Measurements from ENCODE around the gene WDR19.
"Not testable (repeated sequence)": the region's sequence is repeated elsewhere in the genome, so short reads cannot be mapped to it uniquely, and the experiment has no call there.

Gene WDR19

DNA sequence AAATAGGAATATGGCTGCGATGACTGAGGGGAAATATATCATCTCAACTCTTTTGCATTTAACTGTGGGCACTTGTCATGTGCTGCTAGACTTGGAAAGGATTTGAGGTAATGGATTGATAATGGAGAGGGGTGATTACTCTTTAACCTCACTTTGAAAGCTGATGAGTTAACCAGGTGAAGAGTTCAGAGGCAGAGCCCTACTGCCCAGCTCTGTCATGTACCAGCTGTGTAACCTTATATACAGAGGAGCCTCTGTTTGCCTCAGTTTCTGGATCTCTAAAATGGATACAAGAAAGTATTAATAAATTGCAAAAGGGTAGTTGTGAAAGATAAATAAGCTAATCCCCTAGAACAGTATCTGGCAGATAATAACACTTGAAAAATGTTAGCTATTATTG is 51.5 kb downstream of the WDR19 start:
- no peak for DNase-seq

DNA sequence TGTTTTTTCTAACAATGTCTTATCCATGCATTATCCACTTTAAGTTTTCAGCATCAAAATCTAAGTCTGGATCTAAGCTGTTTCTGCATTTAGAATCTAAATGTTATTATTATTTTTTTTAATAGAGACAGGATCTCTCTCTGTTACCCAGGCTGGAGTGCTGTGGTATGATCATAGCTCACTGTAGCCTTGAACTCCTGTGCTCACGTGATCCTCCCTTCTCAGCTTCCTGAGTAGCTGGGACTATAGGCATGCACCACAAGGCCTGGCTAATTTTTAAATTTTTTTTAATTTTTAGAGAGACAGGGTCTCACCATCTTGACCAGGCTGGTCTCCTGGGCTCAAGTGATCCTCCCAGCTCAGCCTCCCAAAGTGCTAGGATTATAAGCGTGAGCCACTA is 52.7 kb downstream of the WDR19 start:
- DNase-seq: no peak

DNA sequence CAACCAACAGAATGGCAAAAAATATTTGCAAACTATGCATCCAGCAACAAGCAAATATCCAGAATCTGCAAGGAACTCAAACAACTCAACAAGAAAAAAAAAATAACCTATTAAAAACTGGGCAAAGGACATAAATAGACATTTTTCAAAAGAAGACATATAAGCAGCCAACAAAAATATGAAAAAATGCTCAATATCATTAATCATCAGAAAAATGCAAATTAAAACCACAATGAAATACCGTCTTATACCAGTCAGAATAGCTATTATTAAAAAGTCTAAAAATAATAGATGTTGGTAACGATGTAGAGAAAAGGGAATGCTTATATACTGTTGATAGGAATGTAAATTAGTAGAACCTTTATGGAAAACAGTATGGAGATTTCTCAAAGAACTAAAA is 53.4 kb downstream of the WDR19 start:
- no peak for DNase-seq

DNA sequence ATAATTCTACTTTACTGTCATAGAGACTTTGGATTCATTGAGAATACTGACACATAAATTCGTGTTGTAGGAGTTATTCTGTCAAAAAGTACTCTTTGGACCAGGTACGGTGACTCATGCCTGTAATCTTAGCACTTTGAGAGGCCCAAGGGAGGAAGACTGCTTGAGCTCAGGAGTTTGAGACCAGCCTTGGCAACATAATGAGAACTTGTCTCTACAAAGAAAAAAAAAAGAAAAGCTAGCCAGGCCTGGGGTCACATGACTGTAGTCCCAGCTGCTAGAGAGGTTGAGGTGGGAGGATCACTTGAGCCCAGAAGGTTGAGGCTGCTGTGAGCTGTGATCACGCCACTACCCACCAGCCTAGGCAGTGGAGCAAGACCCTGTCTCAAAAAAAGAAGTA is 54.9 kb downstream of the WDR19 start:
- no peak for DNase-seq

DNA sequence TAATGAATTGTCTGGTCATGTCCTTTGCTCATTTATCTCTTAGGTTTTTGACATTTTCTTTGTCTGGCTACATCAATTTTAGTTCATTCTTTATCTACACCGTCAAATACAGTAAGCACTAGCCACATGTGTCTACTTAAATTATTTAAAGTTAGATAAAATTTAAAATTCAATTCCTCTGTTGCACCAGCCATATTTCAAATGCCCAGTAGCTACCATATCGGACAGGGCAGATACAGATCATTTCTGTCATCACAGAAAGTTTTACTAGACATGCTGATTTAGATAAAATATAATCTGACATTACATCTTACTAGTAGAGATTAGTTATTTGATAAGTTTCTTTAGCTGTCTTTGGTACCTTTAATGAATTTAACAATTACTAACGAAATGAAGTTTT is 61.1 kb downstream of the WDR19 start:
- DNase-seq: no peak

DNA sequence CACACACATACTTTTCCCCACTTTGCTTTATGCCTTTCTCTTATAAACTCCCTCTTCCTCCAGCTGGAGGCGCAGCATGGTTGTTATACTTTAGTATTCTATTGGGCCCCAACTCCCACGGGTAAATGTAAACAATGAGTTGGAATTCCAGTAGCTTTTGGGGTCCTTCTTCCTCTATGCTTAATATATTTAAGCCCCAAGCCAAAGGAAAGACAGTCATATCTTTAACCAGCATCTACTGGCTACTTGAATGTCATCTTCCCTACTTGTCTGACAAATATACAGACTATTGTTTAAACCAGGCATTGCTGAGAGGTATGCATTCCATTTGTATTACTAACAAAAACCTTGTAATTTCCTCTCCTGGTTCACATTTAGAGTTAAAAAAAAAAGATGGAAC is 72.9 kb downstream of the WDR19 start:
- DNase-seq: no peak

DNA sequence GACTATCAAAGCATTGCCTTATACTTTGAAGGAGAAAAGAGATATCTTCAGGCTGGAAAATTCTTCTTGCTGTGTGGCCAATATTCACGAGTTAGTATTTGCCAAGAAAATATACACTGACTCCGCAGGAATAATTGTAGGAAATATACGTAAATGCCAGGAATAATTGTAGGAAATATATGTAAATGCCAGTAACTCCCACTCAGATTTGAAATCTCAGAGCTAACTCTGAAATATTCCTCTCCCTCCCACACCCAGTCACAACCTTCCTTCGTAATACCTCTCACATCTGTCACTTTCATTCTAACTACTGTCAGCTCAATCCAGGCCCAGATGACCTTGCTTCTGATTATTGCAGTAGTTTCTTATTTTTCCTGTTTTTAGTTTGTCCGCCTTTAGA is 73.5 kb downstream of the WDR19 start:
- DNase-seq: no peak

DNA sequence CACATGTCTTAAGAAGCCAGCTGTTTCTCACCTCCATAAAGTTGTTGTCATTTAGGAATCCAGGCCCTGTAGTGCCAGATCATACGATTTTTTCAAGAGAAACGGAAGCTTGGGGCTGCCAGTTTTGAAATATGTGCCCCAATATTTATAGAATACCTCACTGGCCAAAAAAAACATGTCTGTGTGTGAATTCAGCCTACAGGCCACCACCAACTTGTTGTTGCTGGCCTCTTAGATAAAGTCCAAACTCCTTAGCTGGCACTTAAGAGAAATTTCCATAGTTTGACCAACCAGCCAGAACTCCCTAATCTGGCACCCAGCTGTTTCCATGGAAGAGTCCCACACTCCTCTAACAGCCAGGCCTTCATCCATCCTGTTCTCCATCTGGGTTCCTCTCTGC is 74.1 kb downstream of the WDR19 start:
- no peak for DNase-seq

DNA sequence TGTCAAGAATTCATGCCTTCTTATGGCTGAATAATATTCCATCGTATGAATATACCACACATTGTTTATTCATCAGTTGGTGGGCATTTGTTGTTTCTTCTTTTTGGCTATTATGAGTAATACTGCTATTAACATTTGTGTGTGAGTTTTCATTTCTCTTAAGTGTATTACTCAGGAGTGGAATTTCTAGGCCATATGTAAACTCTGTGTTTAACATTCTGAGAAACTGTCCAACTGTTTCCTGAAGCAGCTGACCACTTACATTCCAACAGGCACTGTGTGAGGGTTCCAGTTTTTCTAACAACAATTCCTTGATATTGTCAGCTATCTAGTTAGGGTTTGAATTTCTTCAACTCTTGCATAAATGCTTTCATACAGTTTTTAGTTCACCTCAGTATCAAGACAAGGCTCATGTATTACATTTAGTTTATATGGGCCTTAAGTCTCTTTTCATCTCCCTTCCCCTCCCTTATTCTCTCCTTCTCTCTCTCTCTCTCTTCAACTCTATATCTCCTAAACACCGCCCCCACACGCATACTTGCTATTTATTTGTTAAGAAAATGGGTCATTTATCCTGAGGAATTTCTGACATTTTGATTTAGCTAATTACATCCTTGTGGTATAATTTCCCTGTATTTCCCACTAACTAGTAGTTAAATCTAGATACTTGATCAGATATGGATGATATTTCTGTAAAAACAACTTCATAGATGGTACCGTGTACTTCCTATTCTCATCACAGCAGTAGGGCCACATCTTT is 77.4 kb downstream of the WDR19 start:
- DNase-seq: no peak

DNA sequence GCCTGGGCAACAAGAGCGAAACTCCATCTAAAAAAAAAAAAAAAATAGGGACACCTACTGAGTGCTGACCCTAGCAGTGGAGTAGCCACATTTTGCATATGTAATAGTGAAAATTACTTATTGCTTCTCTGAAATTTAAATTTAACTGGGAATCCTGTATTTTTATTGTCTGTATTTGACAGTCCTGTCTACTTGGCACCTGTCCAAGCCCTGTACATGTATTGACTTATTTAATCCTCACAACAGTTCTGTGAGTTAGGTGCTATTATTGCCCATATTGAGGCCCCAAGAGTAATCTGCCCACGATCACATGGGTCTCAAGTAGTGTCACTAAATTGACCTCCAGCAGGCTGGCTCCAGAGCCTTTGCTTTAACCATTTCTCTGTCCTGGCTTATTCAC is 81.6 kb downstream of the WDR19 start:
- DNase-seq: no peak

DNA sequence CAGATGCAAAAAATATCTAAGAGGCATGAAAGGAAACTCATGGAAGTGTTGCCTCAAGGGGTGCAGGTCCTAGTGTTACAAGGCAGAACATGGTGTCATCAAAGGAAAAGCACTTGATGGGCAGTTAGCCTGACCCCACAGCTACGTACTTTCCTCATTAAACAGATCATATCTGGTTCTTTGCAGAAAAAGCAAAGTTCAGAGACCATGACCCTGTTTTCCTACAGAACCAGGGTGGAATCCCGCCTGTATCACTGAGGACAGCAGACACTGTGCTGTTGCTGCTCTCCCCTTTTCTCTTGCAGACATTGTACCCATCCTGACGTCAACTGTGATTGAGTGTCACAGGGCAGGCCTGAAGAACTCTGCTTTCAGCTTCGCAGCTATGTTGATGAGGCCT is 92.2 kb downstream of the WDR19 start:
- no peak for DNase-seq

DNA sequence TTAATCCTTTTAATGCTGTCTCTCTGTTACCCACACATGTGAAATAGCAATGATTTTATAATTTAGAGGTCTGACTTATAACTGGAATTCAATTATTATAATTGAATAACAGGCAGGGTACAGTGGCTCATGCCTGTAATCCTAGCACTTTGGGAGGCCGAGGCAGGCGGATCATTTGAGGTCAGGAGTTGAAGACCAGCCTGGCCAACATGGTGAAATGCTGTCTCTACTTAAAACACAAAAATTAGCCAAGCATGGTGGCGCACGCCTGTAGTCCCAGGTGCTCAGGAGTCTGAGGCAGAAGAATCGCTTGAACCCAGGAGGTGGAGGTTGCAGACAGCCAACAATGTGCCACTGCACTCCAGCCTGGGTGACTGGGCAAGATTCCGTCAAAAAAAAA is 95.3 kb downstream of the WDR19 start:
- DNase-seq: not testable (repeated sequence)

DNA sequence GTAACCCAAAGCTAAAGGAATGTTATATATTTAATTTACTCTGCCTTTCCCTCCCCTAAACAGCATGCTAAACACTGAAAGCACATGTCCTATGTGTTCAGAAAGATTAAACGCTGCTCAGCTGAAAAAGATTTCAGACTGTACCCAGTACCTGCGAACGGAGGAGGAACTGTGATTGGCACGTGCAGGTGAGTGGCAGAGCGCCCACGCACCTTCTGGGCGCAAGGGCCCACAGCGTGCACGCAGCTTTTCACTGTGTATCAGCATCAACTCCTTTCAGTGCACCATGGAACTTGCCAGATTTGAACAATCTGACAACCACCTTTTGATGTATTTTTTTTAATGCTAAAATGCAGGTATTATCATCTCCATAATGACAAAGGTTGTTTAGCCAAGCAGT is 96.1 kb downstream of the WDR19 start:
- DNase-seq: no peak

DNA sequence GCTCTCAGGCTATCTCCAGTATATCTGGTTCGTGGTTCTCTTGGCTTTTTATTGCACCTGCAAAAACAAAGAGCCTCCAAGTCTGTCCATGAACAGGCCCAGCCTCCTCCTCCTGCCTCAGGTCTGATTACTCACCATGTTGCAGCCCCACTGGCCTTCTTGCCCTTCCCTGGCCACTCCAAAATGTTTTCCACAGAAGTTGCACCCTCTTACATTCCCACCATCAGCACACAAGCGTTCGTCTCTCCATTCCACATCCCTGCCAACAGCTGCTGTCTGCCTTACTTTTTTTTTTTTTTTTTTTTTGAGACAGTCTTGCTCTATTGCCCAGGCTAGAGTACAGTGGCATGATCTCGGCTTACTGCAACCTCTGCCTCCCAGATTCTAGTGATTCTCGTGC is 97.1 kb downstream of the WDR19 start:
- no peak for DNase-seq

DNA sequence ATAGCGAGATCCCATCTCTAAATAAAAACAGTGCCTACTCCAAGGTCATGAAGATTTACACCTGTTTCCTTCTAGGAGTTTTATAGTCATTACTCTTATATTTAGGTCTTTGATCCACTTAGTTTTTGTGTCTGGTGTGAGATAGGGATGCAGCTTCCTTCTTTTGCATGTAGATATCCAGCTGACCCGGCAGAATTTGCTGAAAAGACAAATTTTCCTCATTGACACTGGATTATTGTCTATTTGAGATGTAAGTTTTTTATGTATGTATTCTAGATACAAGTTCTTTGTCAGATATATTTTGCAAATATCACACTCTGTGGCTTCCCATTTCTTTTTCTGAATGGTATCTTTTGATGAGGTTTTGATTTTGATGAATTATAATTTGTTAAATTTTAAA is 98.4 kb downstream of the WDR19 start:
- no peak for DNase-seq

DNA sequence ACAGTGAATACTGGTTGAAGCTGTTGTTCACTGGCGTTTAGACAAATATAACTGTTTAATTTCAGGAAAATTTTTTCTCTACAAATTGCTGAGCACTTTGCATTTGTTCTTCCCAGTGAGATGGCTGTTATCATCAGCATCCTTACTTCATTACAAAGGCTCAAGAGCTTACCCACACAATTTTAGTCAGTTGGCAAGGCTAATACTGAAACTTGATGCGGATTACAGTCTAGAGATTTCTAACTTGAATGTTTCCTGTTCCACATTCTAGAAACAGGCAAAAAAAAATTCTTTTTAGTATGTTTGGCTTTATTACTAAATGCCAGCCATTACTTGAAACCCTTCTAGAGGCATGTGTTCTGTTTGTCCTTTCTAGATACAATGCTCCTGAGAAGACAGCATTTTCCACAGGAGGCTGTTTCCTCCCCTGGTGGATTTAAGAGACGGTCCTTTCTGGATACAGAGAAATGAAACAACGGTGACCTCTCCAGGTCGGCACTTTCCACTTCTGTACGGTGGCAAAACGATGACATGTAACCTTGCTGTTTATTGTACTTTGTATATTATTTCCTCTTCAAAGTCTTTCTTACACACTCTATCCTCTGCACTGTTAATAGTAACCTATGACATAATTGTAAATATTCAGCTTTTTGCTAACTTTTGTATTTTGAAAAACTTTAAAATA is 102.9 kb downstream of the WDR19 start:
- no peak for DNase-seq

DNA sequence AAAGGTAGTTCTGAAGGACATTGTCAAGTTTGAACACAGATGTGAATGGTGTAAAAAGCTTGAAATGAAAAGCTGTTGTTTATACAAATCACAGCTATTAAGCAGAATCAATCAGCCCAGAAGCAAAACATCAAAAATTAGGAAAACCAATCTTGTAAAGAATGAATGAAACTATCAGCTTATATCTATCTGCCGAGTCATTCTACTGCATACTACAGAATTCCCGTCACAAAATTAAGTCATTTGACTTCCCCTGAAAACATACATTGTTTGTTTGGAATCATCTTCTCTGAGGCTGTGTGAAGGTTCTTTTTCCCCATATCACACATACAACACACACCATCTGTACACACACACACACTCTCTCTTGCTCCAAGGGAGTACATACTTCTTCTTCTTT is 103.5 kb downstream of the WDR19 start:
- no peak for DNase-seq

DNA sequence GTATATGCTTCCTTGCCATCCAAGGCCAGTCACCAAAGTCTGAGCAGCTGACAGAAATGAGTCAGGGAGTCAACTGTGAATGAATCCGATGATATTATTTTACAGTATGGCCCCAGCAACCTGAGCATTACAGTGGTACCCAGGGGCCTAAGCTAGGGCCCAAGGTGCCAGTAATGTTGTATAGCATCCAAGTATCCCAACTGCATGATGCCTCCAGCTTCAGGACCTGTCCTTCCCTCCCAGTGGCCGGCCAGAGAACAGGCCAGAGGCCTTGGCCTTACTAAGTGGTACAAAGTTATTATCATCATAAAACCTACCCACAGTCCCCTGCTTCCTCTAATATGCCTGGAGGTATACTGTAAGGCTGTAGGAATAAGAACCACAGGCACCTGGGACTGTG is 103.9 kb downstream of the WDR19 start:
- DNase-seq: no peak

DNA sequence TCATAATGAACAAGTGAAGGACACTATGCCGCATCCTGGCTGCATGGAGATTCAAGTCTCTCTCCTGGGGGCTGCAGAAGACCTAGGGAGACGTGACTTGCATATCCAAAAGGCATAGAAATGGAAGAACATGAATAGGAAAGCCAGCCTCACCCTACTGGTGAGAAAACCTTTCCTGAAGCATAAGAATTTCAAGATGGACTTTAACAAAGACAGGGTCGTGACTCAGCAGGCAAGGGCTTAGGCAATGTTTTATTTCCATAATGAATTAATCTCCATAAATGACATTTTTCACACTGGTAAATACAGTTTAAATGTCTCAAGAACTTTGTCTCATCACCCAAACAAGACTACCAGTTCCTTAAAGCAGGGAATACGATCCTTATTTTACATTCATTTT is 104.9 kb downstream of the WDR19 start:
- DNase-seq: no peak

DNA sequence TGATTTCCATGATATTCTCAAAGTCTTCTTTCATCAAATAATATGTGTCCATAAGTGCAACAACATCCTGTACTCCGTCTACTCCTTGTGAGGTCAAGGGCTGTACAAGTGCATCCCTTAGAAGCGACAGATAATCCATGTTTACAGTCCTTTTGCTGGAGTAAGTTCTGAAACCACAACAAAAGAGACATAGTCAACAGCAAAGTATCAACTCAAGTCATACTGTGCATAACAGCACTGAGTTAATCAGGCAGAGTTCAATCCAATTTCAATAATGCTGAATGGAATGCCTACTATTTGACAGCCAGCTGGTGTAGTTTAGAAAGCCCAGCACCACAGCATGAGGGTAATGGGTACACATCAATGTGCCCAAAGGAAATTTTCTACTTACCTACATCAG is 109.4 kb downstream of the WDR19 start:
- no peak for DNase-seq

DNA sequence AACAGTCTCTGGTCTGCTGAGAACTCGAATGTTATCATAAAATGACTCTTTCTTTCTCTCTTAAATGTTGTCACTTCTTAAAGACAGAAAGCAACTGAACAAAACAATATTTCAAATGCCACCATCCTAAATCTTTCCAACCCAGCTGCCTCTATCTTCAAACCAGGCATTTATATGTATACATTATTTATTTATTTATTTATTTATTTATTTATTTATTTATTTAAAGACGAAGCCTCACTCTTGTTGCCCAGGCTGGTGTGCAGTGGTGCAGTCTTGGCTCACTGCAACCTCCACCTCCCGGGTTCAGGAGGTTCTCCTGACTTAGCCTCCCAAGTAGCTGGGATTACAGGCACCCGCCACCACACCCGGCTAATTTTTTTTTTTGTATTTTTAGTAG is 110.1 kb downstream of the WDR19 start:
- DNase-seq: not testable (repeated sequence)

DNA sequence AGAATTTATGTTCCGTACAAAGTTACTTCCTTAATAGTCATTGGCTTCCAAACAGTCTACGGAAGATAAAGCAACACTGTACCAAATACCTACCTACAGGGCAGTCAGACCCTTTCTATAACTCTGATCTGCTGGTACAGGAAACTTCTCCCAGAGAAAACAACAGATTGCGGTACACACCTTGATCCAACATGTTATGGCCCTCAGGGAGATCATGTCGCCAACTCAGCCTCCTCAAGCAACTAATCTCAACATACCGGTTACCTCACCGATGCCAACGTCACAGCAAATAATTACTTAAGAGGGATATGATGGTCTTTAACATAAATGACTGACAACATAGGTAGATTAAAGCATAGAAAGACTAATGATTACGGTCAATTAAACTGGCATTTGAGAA is 113.5 kb downstream of the WDR19 start:
- DNase-seq: no peak

DNA sequence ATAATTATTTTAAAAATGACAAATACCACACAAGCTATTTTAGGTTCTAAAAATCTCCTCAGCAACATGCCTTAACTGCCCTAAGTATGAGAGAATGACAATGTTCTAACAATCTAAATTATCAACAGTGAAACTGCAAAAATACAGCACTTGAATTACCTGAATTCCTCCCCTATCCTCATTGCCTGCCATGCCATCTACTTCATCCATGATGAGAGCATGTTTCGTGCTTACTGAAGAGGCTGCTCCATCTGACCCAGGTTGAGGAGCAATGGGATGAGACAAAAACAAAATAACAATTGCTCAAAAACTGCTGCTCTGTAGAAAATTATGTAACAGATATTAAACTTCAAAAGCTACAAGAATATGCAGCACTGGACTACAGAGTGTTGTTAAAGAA is 120.6 kb downstream of the WDR19 start:
- DNase-seq: no peak

DNA sequence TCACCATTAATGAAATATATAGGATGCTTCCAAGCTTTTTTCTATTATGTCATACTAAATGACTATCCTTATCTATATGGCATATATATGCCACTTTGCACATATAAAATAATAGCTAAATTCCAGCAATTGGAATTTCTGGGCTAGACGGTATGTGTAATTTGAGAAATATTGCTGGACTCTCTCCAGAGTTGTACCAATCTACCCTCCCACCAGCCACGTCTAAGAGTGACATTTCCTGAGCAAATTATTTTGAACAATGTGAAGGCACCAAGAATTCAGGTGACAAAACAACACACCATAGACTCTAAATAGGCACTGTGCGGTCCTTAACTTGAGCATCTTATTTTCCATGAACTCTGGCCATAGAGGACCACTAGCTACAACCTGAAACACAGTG is 121.5 kb downstream of the WDR19 start:
- no peak for DNase-seq

DNA sequence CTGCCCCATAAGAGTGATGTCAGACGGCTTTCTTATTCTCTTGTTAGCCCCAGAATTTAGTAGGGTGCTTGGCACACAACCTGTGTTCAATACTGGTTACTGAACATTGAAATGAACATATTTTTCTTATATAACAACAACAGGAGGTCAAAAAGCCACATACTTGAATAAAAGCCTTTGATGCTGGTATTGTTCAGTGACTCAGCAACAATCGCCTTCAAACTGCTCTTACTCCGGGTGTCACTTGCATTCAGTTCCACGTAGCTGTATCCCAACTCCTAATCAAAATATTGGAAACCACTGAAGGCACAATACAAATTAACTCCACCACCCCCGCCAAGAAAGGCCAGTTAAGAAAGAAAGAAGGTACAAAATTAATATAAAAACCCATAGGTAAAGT is 122.3 kb downstream of the WDR19 start:
- no peak for DNase-seq
